22Rv1 (cell line): ENCODE results near the gene ARL15.

Experiments used
- H3K27ac ChIP-seq: fragments of 450-650 bp; 2 replicates; pipeline ENCODE4 v1.5.1; 2017
- ZFX ChIP-seq: fragments of 450-650 bp; IDR thresholded peaks from 2 replicates; pipeline ENCODE4 v1.6.1; 2017; ENCODE audit warnings: antibody characterized with exemption, borderline replicate concordance
- TF ChIP-seq, protein P1 (sequence below): fragments of 450-650 bp; IDR thresholded peaks from 2 replicates; pipeline ENCODE4 v1.5.1; 2017; ENCODE audit warnings: mild to moderate bottlenecking

ARL15 gene

DNA sequence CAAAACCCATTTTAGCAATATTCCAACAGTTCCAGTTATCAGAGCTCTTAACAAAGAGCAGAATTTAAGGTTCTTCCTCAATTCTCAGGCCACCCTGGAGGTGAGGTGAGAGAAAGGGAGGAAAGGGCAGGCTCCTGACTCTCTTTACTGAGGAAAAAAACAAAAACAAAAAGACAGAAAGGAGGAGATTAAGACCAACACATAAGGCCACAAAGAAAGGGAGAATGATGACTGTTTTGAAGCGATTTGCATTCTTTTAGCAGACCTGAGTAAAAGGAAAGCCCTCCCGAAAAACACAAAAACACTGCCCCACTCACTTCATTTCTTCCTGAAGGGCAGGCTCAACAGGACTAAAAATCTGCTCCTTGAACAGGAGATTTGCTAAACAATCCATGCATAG lies 300.5 kb downstream of the ARL15 start:
- H3K27ac ChIP-seq: no peak overlapping the region
- TF ChIP-seq ZFX: no peak
- TF ChIP-seq, protein P1, sequence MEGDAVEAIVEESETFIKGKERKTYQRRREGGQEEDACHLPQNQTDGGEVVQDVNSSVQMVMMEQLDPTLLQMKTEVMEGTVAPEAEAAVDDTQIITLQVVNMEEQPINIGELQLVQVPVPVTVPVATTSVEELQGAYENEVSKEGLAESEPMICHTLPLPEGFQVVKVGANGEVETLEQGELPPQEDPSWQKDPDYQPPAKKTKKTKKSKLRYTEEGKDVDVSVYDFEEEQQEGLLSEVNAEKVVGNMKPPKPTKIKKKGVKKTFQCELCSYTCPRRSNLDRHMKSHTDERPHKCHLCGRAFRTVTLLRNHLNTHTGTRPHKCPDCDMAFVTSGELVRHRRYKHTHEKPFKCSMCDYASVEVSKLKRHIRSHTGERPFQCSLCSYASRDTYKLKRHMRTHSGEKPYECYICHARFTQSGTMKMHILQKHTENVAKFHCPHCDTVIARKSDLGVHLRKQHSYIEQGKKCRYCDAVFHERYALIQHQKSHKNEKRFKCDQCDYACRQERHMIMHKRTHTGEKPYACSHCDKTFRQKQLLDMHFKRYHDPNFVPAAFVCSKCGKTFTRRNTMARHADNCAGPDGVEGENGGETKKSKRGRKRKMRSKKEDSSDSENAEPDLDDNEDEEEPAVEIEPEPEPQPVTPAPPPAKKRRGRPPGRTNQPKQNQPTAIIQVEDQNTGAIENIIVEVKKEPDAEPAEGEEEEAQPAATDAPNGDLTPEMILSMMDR: no peak

DNA sequence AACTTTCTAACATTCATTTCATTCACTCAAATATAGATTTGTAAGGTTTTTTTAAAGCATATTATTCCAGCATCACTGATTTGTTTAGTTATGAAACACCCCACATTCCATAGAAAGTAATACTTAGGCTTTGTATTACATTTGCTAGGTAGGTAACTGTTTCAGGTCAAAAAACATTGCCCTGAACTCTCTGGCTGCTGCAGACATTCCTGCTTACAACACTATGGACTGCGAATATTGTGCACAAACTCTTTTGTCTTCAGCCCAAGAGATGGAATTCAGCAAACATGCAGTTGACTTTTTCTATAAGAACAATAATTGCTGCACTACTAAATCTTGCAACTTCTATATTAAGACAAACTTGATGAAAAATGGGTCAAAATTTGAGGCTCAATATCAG lies 301.0 kb downstream of the ARL15 start:
- no peak overlapping the region for H3K27ac ChIP-seq
- TF ChIP-seq, protein P1: no peak
- no peak for TF ChIP-seq ZFX

DNA sequence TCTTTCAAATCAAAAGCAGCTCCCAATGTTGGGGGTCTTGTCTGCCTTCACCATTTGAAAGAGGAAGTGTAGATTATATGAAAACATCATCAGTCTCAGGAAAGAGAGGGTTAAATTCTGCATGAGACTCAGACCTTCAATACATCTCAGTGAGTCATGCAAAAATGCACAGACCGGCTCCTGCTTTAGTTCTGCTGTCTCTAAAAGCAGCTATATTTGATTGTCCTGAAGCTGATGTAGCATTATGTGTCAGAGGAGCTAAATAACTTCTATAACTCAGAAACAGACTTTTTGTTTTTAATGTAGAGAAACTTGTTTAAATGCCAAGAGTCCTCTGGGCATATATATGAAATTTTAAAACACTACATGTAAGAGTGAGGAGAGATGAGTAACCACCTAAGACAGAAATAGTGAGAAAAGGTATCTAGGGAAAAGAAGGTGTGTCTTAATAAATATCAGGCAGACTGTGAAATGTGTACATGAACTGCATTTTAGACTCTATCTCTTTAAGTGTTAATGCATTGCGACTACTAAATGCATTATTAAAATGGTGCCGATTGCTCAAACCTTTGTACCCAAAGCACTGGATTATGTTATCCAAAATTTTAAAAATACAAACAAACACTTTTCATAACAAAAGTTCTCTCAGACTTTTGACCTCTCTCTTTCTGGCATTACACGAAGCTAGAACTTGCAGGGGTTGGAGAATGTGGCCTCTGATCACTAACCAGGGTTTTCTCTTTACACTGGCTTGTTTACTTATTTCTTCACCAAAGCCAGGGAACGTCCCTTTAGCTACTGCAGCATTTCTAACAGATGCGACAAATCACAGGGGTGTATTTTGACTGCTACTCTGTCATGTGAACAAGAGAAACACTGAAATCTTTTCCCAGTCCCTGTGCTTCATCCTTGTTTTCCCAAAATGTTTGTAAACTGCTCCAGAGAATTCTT lies 302.3 kb downstream of the ARL15 start:
- TF ChIP-seq, protein P1: no peak
- no peak for TF ChIP-seq ZFX
- no peak overlapping the region for H3K27ac ChIP-seq

DNA sequence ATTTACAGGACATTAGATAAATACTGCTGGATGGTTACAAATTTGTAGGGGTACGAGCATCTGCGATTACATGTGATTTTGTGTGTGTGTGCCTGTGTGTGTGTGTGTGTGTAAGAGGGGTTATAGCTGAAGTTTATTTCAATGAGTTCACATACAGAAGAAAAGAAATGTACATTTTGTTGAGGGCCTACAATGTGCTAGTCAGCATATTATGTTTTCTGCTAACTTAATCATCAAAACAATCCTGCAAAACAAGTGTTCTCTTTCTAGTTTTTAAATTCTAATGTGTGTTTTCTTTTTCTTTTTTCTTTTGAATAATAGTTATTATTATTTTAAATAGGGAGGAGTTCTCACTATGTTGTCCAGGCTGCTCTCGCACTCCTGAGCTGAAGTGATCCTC lies 305.7 kb downstream of the ARL15 start:
- no peak for TF ChIP-seq ZFX
- TF ChIP-seq, protein P1: no peak
- H3K27ac ChIP-seq: no peak overlapping the region

DNA sequence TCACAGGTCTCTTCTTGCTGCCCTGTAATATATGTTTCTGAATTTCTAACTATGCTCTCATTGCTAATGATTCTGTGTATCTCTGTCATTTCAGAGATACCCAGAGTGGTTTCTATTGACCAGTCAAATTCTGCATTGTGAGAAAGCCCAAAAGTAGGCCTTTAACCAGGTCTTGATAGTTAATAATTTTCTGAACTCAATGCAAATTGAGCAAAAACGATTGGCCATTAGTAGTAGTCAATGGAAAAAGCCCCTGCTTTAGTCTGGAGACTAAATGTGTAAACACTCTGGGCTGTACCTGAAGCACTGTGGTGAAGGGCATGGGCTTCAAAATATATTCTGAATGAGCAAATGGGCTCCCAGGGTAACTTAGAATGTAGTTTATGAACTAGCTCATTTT lies 307.6 kb downstream of the ARL15 start:
- no peak for TF ChIP-seq ZFX
- TF ChIP-seq, protein P1: no peak
- no peak overlapping the region for H3K27ac ChIP-seq

DNA sequence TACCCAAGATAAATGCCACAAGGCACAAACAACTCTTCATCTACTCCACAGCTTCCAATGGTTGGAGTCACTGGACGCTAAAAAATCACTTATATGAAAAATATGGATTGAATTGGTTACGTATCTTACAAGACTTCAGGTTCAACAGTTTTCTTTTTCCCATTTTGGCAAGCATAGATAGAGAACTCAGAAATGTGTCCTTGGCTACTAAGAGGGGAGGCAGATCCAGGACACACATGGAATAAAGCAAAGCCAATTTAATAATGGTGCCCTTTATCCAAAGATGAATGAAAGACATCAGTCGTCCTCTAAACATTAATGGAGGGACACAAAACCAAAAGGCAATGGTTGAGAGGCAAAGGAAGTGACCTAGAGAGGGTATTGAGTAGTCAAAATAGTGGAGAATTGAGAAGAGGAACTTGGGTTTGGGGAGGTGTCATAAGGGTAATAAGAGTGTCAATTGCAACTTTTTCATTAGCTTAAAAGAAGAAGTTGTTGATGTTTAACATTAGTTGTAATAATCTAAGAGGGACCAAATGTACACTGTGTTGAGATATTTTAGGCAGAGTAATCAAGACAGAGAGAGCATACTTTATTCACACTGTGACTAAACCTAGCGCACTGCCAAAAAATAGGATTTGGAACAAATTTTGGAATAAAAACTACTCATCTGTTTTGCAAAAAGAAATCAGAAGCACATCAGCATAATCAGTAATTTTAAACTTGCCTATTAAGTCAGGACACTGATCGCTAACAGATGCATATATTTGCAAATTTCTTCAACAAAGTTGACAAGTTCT lies 308.2 kb downstream of the ARL15 start:
- no peak for TF ChIP-seq ZFX
- TF ChIP-seq, protein P1: no peak
- no peak overlapping the region for H3K27ac ChIP-seq

DNA sequence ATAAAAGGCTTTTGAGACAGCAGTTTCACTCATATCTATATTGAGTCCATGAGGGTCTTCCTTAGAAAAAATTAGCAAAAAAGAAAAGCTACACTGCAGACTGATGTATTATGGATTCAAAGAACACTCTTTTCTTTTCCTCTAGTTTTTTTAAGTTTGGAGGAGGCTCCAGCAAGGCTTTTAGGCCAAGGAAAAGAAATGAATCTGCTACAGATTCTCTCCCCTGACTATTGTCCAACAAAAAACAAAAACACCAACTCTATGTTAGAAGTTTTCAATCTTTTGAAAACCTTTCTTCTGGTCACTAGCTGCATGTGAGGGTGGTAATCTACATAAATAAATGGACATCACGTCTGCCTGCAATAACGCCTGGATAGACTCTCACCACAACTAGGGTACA lies 310.4 kb downstream of the ARL15 start:
- H3K27ac ChIP-seq: no peak overlapping the region
- TF ChIP-seq, protein P1: no peak
- TF ChIP-seq ZFX: no peak
